ENCODE measurements around the gene OSBPL1A. TPM values are rescaled to one million over a fixed set of nuclear protein-coding genes. Genes with fewer than 3 reads are reported as not detected.

OSBPL1A gene
- total and polyA plus RNA-seq, 2 donors from 2014 or later: 27.0 to 40.3 TPM

DNA sequence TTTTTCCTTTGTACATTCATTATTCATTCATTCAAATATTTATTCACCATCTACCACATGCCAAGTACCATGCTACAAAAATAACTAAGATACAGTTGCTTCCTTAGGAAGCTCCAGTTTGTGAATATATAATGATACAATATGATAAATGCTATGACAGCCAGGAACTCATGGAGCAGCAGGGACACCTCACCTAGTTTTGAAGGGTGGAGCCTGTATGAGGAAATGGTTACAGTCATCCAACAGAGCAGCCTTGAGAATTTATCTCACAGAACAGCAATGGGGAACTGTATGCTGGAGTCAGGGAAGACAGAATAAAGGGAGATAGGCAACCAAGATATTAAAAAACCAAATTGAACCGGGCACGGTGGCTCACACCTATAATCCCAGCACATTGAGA is 124.0 kb downstream of the OSBPL1A start:
- DNase-seq (no peak), FAIRE-seq (no peak)
- H3K27me3 ChIP-seq (ENCODE audit: control insufficient read depth, insufficient read depth, low read length): no peaks in the 10 kb centered on the region
- H3K27ac ChIP-seq (ENCODE audit: low read depth in 2 of 2, low read length in 2 of 2): no peak overlapping the region
- H3K36me3 ChIP-seq (ENCODE audit: control insufficient read depth in 2 of 3, insufficient read depth in 3 of 3, low read length in 3 of 3): no peaks in the 10 kb centered on the region
- no peak overlapping the region for H3K9ac ChIP-seq (ENCODE audit: low read length in 3 of 3)
- no peak overlapping the region for H3K4me3 ChIP-seq (ENCODE audit: low read length in 3 of 3)
- intact Hi-C loops (cut with DNase I): no loop called here
- TF ChIP-seq, protein P1, sequence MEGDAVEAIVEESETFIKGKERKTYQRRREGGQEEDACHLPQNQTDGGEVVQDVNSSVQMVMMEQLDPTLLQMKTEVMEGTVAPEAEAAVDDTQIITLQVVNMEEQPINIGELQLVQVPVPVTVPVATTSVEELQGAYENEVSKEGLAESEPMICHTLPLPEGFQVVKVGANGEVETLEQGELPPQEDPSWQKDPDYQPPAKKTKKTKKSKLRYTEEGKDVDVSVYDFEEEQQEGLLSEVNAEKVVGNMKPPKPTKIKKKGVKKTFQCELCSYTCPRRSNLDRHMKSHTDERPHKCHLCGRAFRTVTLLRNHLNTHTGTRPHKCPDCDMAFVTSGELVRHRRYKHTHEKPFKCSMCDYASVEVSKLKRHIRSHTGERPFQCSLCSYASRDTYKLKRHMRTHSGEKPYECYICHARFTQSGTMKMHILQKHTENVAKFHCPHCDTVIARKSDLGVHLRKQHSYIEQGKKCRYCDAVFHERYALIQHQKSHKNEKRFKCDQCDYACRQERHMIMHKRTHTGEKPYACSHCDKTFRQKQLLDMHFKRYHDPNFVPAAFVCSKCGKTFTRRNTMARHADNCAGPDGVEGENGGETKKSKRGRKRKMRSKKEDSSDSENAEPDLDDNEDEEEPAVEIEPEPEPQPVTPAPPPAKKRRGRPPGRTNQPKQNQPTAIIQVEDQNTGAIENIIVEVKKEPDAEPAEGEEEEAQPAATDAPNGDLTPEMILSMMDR (IDR thresholded peaks at IDR 0.05; ENCODE audit: borderline replicate concordance, extremely low read depth, insufficient read depth): no peak
- peaks cover 3 to 18% (median 3%) of the 10 kb centered on the region in 3 donors for H3K4me1 ChIP-seq (ENCODE audit: control insufficient read depth in 2 of 3, insufficient read depth in 2 of 3, low read depth in 1 of 3, low read length in 3 of 3)
- H3K9me3 ChIP-seq (ENCODE audit: control insufficient read depth in 2 of 3, insufficient read depth in 1 of 3, low read length in 3 of 3): no peaks in the 10 kb centered on the region

DNA sequence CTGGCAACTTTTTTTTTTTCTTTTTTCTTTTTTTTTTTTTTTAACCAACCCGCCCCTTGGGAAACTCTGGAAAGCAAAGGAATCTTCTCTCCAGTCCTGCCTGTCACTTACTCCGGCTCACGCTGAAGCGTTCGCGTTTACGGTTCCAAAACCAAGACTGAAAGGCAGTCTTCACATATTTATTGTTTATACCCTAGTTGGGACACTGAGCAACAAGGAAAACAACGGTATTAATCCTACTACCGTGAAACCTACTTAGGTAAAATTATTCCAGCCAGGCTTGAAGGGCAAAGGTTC is 125.4 kb downstream of the OSBPL1A start:
- no peaks in the 10 kb centered on the region for H3K9me3 ChIP-seq (ENCODE audit: control insufficient read depth in 2 of 3, insufficient read depth in 1 of 3, low read length in 3 of 3)
- intact Hi-C loops (cut with DNase I): no loop called here
- peaks cover 3 to 18% (median 3%) of the 10 kb centered on the region in 3 donors for H3K4me1 ChIP-seq (ENCODE audit: control insufficient read depth in 2 of 3, insufficient read depth in 2 of 3, low read depth in 1 of 3, low read length in 3 of 3)
- H3K4me3 ChIP-seq (ENCODE audit: low read length in 3 of 3): peak overlapping the region; percentile 42 to 78 (median 67)
- no peak for FAIRE-seq
- peak overlapping the region; percentile 85 to 97 for H3K27ac ChIP-seq (ENCODE audit: low read depth in 2 of 2, low read length in 2 of 2)
- TF ChIP-seq, protein P1 (IDR thresholded peaks at IDR 0.05; ENCODE audit: borderline replicate concordance, extremely low read depth, insufficient read depth): no peak
- DNase-seq: no peak
- no peaks in the 10 kb centered on the region for H3K27me3 ChIP-seq (ENCODE audit: control insufficient read depth, insufficient read depth, low read length)
- no peaks in the 10 kb centered on the region for H3K36me3 ChIP-seq (ENCODE audit: control insufficient read depth in 2 of 3, insufficient read depth in 3 of 3, low read length in 3 of 3)
- H3K9ac ChIP-seq (ENCODE audit: low read length in 3 of 3): peak overlapping the region; percentile 4 to 98 (median 83)

DNA sequence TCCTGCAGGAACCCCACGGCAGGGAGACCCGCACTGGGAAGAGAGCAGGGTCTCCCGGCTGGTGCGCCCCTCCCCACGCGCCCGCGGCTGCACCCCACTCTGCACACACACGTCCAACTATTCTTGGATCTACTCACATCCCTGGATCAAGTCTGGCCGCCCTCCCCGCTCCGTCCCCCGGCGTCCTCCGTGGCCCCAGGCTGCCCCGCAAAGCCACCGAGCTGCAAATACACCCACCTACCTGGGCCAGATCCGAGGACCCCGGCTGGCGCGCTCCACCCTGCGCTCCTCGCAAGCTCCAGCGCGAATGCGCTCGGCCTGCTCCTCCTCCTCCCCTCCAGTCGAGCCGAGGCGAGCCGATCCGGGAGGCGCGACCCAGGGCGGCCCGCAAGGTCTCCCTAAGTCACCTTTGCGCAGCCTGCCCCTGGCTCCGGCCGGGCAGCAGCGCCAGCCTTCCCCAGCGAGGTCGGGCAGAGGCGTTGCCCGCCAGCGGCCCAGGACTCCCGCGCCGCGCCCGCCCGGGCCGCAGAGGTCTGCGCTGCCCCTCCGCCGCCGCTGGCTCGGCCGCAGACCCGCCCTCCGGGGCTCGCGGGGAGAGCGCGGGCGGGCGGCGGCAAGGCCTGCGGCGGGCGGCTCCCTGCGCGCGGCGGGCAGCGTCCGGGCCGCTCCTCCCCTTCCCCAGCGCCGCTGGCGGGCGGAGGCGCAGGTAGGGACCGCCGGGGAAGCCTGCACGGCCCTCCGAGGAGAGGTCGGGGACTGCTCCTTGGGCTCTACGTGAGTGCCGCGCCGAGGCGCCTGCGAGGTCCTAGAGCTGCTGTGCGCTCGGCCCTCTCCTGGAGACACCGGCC is 126.0 kb downstream of the OSBPL1A start:
- H3K9me3 ChIP-seq (ENCODE audit: control insufficient read depth in 2 of 3, insufficient read depth in 1 of 3, low read length in 3 of 3): no peaks in the 10 kb centered on the region
- H3K27ac ChIP-seq (ENCODE audit: low read depth in 2 of 2, low read length in 2 of 2): peak overlapping the region; percentile 95 to 97
- H3K27me3 ChIP-seq (ENCODE audit: control insufficient read depth, insufficient read depth, low read length): no peaks in the 10 kb centered on the region
- H3K4me1 ChIP-seq (ENCODE audit: control insufficient read depth in 2 of 3, insufficient read depth in 2 of 3, low read depth in 1 of 3, low read length in 3 of 3): peaks cover 3 to 18% (median 3%) of the 10 kb centered on the region in 3 donors
- peak overlapping the region; percentile 65 to 98 (median 97) for H3K9ac ChIP-seq (ENCODE audit: low read length in 3 of 3)
- H3K4me3 ChIP-seq (ENCODE audit: low read length in 3 of 3): peak overlapping the region; percentile 79 to 88 (median 81)
- peak; percentile 87 to 92 (median 91) for DNase-seq
- TF ChIP-seq, protein P1 (IDR thresholded peaks at IDR 0.05; ENCODE audit: borderline replicate concordance, extremely low read depth, insufficient read depth): no peak
- intact Hi-C loops (cut with DNase I): no loop called here
- no peak for FAIRE-seq
- H3K36me3 ChIP-seq (ENCODE audit: control insufficient read depth in 2 of 3, insufficient read depth in 3 of 3, low read length in 3 of 3): no peaks in the 10 kb centered on the region

Measured in kidney (tissue), 14 donors.